GM18517 (cell line): ENCODE measurements around the gene NR2F1-AS1.
A peak's percentile ranks its signal among the peaks of the same experiment; 100 is the strongest.

Source experiments
- ATAC-seq: cut with Tn5 transposase; IDR thresholded peaks from one replicate; pipeline ENCODE4 v1.9.1; 2021; ENCODE audit warnings: mild to moderate bottlenecking, moderate library complexity; ENCODE audit not compliant: unreplicated experiment

NR2F1-AS1 gene

GRCh38 chr5:93589829-93590215 is 8.8 kb upstream of the NR2F1-AS1 start:
- ATAC-seq = no peak

- no peak for ATAC-seq
These were observed 8.3 kb upstream of the NR2F1-AS1 start for GRCh38 chr5:93589152-93589828.

GRCh38 chr5:93588352-93589151 is 7.5 kb upstream of the NR2F1-AS1 start:
- no peak for ATAC-seq

GRCh38 chr5:93587597-93588351 is 6.8 kb upstream of the NR2F1-AS1 start:
- ATAC-seq = no peak

- no peak for ATAC-seq
These were observed 5.9 kb upstream of the NR2F1-AS1 start for GRCh38 chr5:93586736-93587596.

GRCh38 chr5:93585767-93586385 is 4.9 kb upstream of the NR2F1-AS1 start:
- ATAC-seq = no peak

- ATAC-seq = no peak
These were observed 4.2 kb upstream of the NR2F1-AS1 start for GRCh38 chr5:93585041-93585766.

- no peak for ATAC-seq
These were observed 3.6 kb upstream of the NR2F1-AS1 start for GRCh38 chr5:93584596-93585040.

- ATAC-seq = no peak
These were observed 3.0 kb upstream of the NR2F1-AS1 start for GRCh38 chr5:93583768-93584595.

- ATAC-seq = no peak
These were observed 2.4 kb upstream of the NR2F1-AS1 start for GRCh38 chr5:93583439-93583767.

GRCh38 chr5:93582677-93583438 is 1.8 kb upstream of the NR2F1-AS1 start, which contains the start of gene NR2F1:
NR2F1 (plus strand) TSS chr5:93583222; CDS start chr5:93585024, 1,802 bp downstream.
- peak; percentile 44 for ATAC-seq

GRCh38 chr5:93582167-93582462 is 1.1 kb upstream of the NR2F1-AS1 start:
- ATAC-seq = no peak

- ATAC-seq = no peak
These were observed 724 bp downstream of the NR2F1-AS1 start for GRCh38 chr5:93580063-93580926.

GRCh38 chr5:93579692-93580062 is 1.3 kb downstream of the NR2F1-AS1 start:
- no peak for ATAC-seq

GRCh38 chr5:93578813-93579691 is 2.0 kb downstream of the NR2F1-AS1 start:
- ATAC-seq = no peak
